H9 (cell line): ENCODE measurements around the gene NPAS3. TPM values are rescaled to one million over a fixed set of nuclear protein-coding genes. Genes with fewer than 3 reads are reported as not detected.

ENCODE experiments used
- DNase-seq: peaks from one replicate; pipeline ENCODE4 v3.0.0-alpha.2; 2017
- H2AFZ ChIP-seq: one replicate; pipeline ENCODE4 v1.6.1; 2013; ENCODE audit warnings: mild to moderate bottlenecking, low read length, control low read depth, moderate library complexity
- H2AK5ac ChIP-seq: 2 replicates; pipeline ENCODE4 v1.6.1; 2013; ENCODE audit warnings: low read length, control low read depth, mixed read lengths; ENCODE audit not compliant: insufficient read length
- H2BK120ac ChIP-seq: one replicate; pipeline ENCODE4 v1.6.1; 2013; ENCODE audit warnings: low read depth, mild to moderate bottlenecking, low read length, control low read depth, inconsistent platforms; ENCODE audit not compliant: poor library complexity, severe bottlenecking
- H2BK12ac ChIP-seq: 2 replicates; pipeline ENCODE4 v1.6.1; 2013; ENCODE audit warnings: low read length, control low read depth, mixed read lengths, low read depth; ENCODE audit not compliant: insufficient read length
- H2BK15ac ChIP-seq: 2 replicates; pipeline ENCODE4 v1.6.1; 2013; ENCODE audit warnings: low read depth, low read length, control low read depth
- H2BK20ac ChIP-seq: one replicate; pipeline ENCODE4 v1.6.1; 2013; ENCODE audit warnings: low read depth, mild to moderate bottlenecking, low read length, control low read depth, inconsistent platforms; ENCODE audit not compliant: poor library complexity, severe bottlenecking
- H2BK5ac ChIP-seq: 2 replicates; pipeline ENCODE4 v1.6.1; 2013; ENCODE audit warnings: low read length, control low read depth, mixed read lengths; ENCODE audit not compliant: insufficient read length
- H3K14ac ChIP-seq: 2 replicates; pipeline ENCODE4 v1.6.1; 2013; ENCODE audit warnings: low read length, control low read depth; ENCODE audit not compliant: insufficient read depth
- H3K18ac ChIP-seq: 2 replicates; pipeline ENCODE4 v1.6.1; 2013; ENCODE audit warnings: low read depth, mild to moderate bottlenecking, mixed read lengths, low read length, control low read depth; ENCODE audit not compliant: insufficient read length
- H3K23ac ChIP-seq: 2 replicates; pipeline ENCODE4 v1.6.1; 2013; ENCODE audit warnings: low read length, control low read depth, mixed read lengths, low read depth; ENCODE audit not compliant: insufficient read length
- H3K23me2 ChIP-seq: 2 replicates; pipeline ENCODE4 v1.6.1; 2013; ENCODE audit warnings: low read depth, mild to moderate bottlenecking, mixed read lengths, low read length, control low read depth; ENCODE audit not compliant: insufficient read length, poor library complexity, severe bottlenecking
- H3K27ac ChIP-seq: 2 replicates; pipeline ENCODE4 v1.5.1; 2013; ENCODE audit warnings: low read length, control low read depth, mixed read lengths, low read depth; ENCODE audit not compliant: insufficient read length
- H3K27me3 ChIP-seq: 2 replicates; pipeline ENCODE4 v1.6.1; 2013; ENCODE audit warnings: low read length, control low read depth, inconsistent platforms; ENCODE audit not compliant: insufficient read depth
- H3K4ac ChIP-seq: 2 replicates; pipeline ENCODE4 v1.6.1; 2013; ENCODE audit warnings: low read depth, mild to moderate bottlenecking, control low read depth, inconsistent platforms, low read length, moderate library complexity
- H3K4me1 ChIP-seq: 2 replicates; pipeline ENCODE4 v1.6.1; 2013; ENCODE audit warnings: low read length, control low read depth, inconsistent platforms; ENCODE audit not compliant: insufficient read depth
- H3K4me2 ChIP-seq: 2 replicates; pipeline ENCODE4 v1.6.1; 2013; ENCODE audit warnings: low read length, control low read depth, mixed read lengths; ENCODE audit not compliant: insufficient read length, insufficient read depth
- H3K56ac ChIP-seq: 2 replicates; pipeline ENCODE4 v1.6.1; 2013; ENCODE audit warnings: low read depth, mild to moderate bottlenecking, mixed read lengths, low read length, control low read depth; ENCODE audit not compliant: insufficient read length
- H3K79me1 ChIP-seq: 2 replicates; pipeline ENCODE4 v1.6.1; 2013; ENCODE audit warnings: low read depth, mild to moderate bottlenecking, moderate library complexity, low read length, control low read depth, inconsistent platforms; ENCODE audit not compliant: insufficient read depth, poor library complexity, severe bottlenecking
- H3K79me2 ChIP-seq: 2 replicates; pipeline ENCODE4 v1.6.1; 2013; ENCODE audit warnings: low read length, control low read depth, inconsistent platforms; ENCODE audit not compliant: insufficient read depth
- H3K9ac ChIP-seq: 2 replicates; pipeline ENCODE4 v1.6.1; 2013; ENCODE audit warnings: low read length, control low read depth, mixed read lengths; ENCODE audit not compliant: insufficient read length; ENCODE audit errors: extremely low read depth
- H3K9me3 ChIP-seq: one replicate; pipeline ENCODE4 v1.6.1; 2013; ENCODE audit warnings: low read depth, low read length, inconsistent platforms; ENCODE audit not compliant: control insufficient read depth
- H3T11ph ChIP-seq: one replicate; pipeline ENCODE4 v1.6.1; 2013; ENCODE audit warnings: mild to moderate bottlenecking, low read length, control low read depth, inconsistent platforms
- H4K20me1 ChIP-seq: one replicate; pipeline ENCODE4 v1.6.1; 2013; ENCODE audit not compliant: control insufficient read depth, insufficient read length, insufficient read depth
- H4K5ac ChIP-seq: 2 replicates; pipeline ENCODE4 v1.6.1; 2013; ENCODE audit warnings: low read depth, mild to moderate bottlenecking, mixed read lengths, low read length, control low read depth; ENCODE audit not compliant: insufficient read length
- H4K8ac ChIP-seq: replicated peaks from 2 replicates; pipeline ENCODE4 v1.6.1; 2013; ENCODE audit warnings: low read length, control low read depth, mixed read lengths, low read depth; ENCODE audit not compliant: insufficient read length
- H4K91ac ChIP-seq: 2 replicates; pipeline ENCODE4 v1.6.1; 2013; ENCODE audit warnings: low read depth, mild to moderate bottlenecking, moderate library complexity, mixed read lengths, low read length, control low read depth; ENCODE audit not compliant: insufficient read length
- H3K27ac Mint-ChIP-seq, 3 experiments: 2 replicates in 2 of 3; 3 replicates in 1 of 3; pipeline ENCODE4 v1.8.0; 2020 to 2021; ENCODE audit warnings: mixed read lengths in 3 of 3, mild to moderate bottlenecking in 1 of 3, moderate library complexity in 1 of 3
- H3K27me3 Mint-ChIP-seq: 2 replicates; pipeline ENCODE4 v1.8.0; 2021; ENCODE audit warnings: low read depth, mild to moderate bottlenecking, moderate library complexity, mixed read lengths
- H3K36me3 Mint-ChIP-seq, 3 experiments: 2 replicates in 2 of 3; 3 replicates in 1 of 3; pipeline ENCODE4 v1.8.0; 2020 to 2021; ENCODE audit warnings: low read depth in 3 of 3, mixed read lengths in 3 of 3; ENCODE audit not compliant: insufficient read depth in 1 of 3
- H3K4me1 Mint-ChIP-seq, 2 experiments: 2 replicates each; pipeline ENCODE4 v1.8.0; 2020; ENCODE audit warnings: mixed read lengths in 2 of 2
- H3K4me3 Mint-ChIP-seq, 2 experiments: 2 replicates in 1 of 2; 3 replicates in 1 of 2; pipeline ENCODE4 v1.8.0; 2020 to 2021; ENCODE audit warnings: mild to moderate bottlenecking in 2 of 2, mixed read lengths in 2 of 2, moderate library complexity in 1 of 2
- H3K9me3 Mint-ChIP-seq, 2 experiments: 2 replicates in 1 of 2; 3 replicates in 1 of 2; pipeline ENCODE4 v1.8.0; 2020; ENCODE audit warnings: mild to moderate bottlenecking in 2 of 2, mixed read lengths in 2 of 2, moderate library complexity in 1 of 2
- WGBS: extraction: QIAGEN DNeasy Blood & Tissue Kit; methylation state at CpG from one replicate; pipeline ENCODE4 v1.1.7; 2013; ENCODE audit warnings: missing lambda C conversion rate, low lambda C conversion rate, mixed read lengths; ENCODE audit not compliant: insufficient read length; ENCODE audit errors: extremely low coverage; 5-methylcytosine and 5-hydroxymethylcytosine counted together
- total RNA-seq: library from RNA; stranded (reverse); gene quantifications from 2 replicates; pipeline ENCODE4 v1.2.1, GENCODE V29; 2021
- TF ChIP-seq, protein P1 (sequence below): fragments of 200-600 bp; sonication (generic); conservative IDR thresholded peaks from 3 replicates; pipeline ENCODE4 v1.8.0; 2021; ENCODE audit warnings: antibody characterized with exemption, mild to moderate bottlenecking

NPAS3 gene
- total RNA-seq, 1 experiment from 2014 or later: 0.17 TPM

- H3K18ac ChIP-seq: no peak overlapping the region
Observed at GRCh38 chr14:33709283-33709682, 770.6 kb downstream of the NPAS3 start.

More at GRCh38 chr14:33709283-33709682, 770.6 kb downstream of the NPAS3 start:
- TF ChIP-seq, protein P1, sequence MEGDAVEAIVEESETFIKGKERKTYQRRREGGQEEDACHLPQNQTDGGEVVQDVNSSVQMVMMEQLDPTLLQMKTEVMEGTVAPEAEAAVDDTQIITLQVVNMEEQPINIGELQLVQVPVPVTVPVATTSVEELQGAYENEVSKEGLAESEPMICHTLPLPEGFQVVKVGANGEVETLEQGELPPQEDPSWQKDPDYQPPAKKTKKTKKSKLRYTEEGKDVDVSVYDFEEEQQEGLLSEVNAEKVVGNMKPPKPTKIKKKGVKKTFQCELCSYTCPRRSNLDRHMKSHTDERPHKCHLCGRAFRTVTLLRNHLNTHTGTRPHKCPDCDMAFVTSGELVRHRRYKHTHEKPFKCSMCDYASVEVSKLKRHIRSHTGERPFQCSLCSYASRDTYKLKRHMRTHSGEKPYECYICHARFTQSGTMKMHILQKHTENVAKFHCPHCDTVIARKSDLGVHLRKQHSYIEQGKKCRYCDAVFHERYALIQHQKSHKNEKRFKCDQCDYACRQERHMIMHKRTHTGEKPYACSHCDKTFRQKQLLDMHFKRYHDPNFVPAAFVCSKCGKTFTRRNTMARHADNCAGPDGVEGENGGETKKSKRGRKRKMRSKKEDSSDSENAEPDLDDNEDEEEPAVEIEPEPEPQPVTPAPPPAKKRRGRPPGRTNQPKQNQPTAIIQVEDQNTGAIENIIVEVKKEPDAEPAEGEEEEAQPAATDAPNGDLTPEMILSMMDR: no peak
- Histone ChIP-seq H3K79me1 (no peaks in the 10 kb centered on the region), H3K14ac (no peak overlapping the region), H3K27ac (no peak overlapping the region), H3K9ac (no peak overlapping the region), H2BK20ac (no peak overlapping the region), H3T11ph (no peak overlapping the region), H4K8ac (no peak overlapping the region), H3K27me3 (no peaks in the 10 kb centered on the region), H3K23me2 (no peaks in the 10 kb centered on the region), H3K23ac (no peak overlapping the region), H3K79me2 (no peaks in the 10 kb centered on the region), H2BK120ac (no peak overlapping the region), H2BK12ac (no peak overlapping the region), H4K5ac (no peak overlapping the region), H2BK5ac (no peak overlapping the region), H3K4me1 (peaks cover 5% of the 10 kb centered on the region; the same call in 1 of the 2 replicates), H2BK15ac (no peak overlapping the region), H3K4me2 (no peak overlapping the region), H3K9me3 (no peaks in the 10 kb centered on the region), H4K91ac (no peak overlapping the region), H3K56ac (no peak overlapping the region), H2AK5ac (no peak overlapping the region), H4K20me1 (no peaks in the 10 kb centered on the region), H2AFZ (no peak overlapping the region), H3K4ac (no peak overlapping the region)
- no CpG with 5 or more reads among the region's 4 CpGs for WGBS
- Mint-ChIP-seq H3K36me3 (no peaks in the 10 kb centered on the region; a peak in 1 of 7 replicates), H3K4me1 (peaks cover 34 to 40% of the 10 kb centered on the region in 2 experiments), H3K9me3 (no peaks in the 10 kb centered on the region), H3K27ac (no peak overlapping the region), H3K4me3 (no peak overlapping the region), H3K27me3 (no peaks in the 10 kb centered on the region)
- no peak for DNase-seq
